GM23338 (cell line): Measurements from ENCODE around the gene NFATC2IP. TPM values are rescaled to one million over a fixed set of nuclear protein-coding genes. Genes with fewer than 3 reads are reported as not detected.

Source experiments
- ATAC-seq: fragments of 200-7000 bp; cut with Tn5 transposase; 3 replicates; pipeline ENCODE4 v1.9.1; 2020
- DNase-seq: peaks from one replicate; pipeline ENCODE4 v3.0.0-alpha.2; 2015; ENCODE audit warnings: low spot score
- H2AFZ ChIP-seq: fragments of 200-600 bp; sonication (generic); 2 replicates; pipeline ENCODE4 v1.8.0; 2016; ENCODE audit warnings: antibody characterized with exemption, mild to moderate bottlenecking, moderate library complexity
- H3F3A ChIP-seq: fragments of 200-600 bp; sonication (generic); replicated peaks from 2 replicates; pipeline ENCODE4 v1.8.0; 2017; ENCODE audit warnings: antibody characterized with exemption, mixed run types, low read depth
- H3K27ac ChIP-seq: fragments of 200-600 bp; sonication (generic); 2 replicates; pipeline ENCODE4 v1.6.1; 2016; ENCODE audit warnings: low read depth
- H3K27me3 ChIP-seq: fragments of 200-600 bp; sonication (generic); 2 replicates; pipeline ENCODE4 v1.8.0; 2016; ENCODE audit warnings: mild to moderate bottlenecking, mixed run types, moderate library complexity; ENCODE audit not compliant: insufficient read depth
- H3K36me3 ChIP-seq: fragments of 200-600 bp; sonication (generic); 2 replicates; pipeline ENCODE4 v1.8.0; 2016; ENCODE audit warnings: mild to moderate bottlenecking; ENCODE audit not compliant: insufficient read depth
- H3K4me1 ChIP-seq: fragments of 200-600 bp; sonication (generic); 2 replicates; pipeline ENCODE4 v1.8.0; 2016; ENCODE audit warnings: mild to moderate bottlenecking, moderate library complexity; ENCODE audit not compliant: insufficient read depth
- H3K4me2 ChIP-seq: fragments of 200-600 bp; sonication (generic); 2 replicates; pipeline ENCODE4 v1.7.1; 2017; ENCODE audit warnings: mixed run types
- H3K4me3 ChIP-seq: fragments of 200-600 bp; sonication (generic); 2 replicates; pipeline ENCODE4 v1.6.1; 2016; ENCODE audit warnings: mixed run types
- H3K79me2 ChIP-seq: fragments of 200-600 bp; sonication (generic); replicated peaks from 2 replicates; pipeline ENCODE4 v1.8.0; 2017; ENCODE audit warnings: mild to moderate bottlenecking; ENCODE audit not compliant: insufficient read depth
- H3K9me2 ChIP-seq: fragments of 200-600 bp; sonication (generic); 2 replicates; pipeline ENCODE4 v1.8.0; 2017; ENCODE audit not compliant: insufficient read depth
- H4K20me1 ChIP-seq: fragments of 200-600 bp; sonication (generic); replicated peaks from 2 replicates; pipeline ENCODE4 v1.8.0; 2017; ENCODE audit warnings: mild to moderate bottlenecking; ENCODE audit not compliant: insufficient read depth
- H3K27ac Mint-ChIP-seq: 2 replicates; pipeline ENCODE4 v1.8.0; 2020; ENCODE audit warnings: inconsistent platforms, mild to moderate bottlenecking, moderate library complexity, mixed read lengths
- H3K27me3 Mint-ChIP-seq: 3 replicates; pipeline ENCODE4 v1.8.0; 2022; ENCODE audit warnings: low read depth, mild to moderate bottlenecking, moderate library complexity, mixed read lengths, inconsistent platforms; ENCODE audit not compliant: insufficient read depth, poor library complexity
- H3K36me3 Mint-ChIP-seq: 3 replicates; pipeline ENCODE4 v1.8.0; 2021; ENCODE audit warnings: low read depth, mild to moderate bottlenecking, inconsistent platforms, moderate library complexity, mixed read lengths
- H3K4me1 Mint-ChIP-seq: 3 replicates; pipeline ENCODE4 v1.8.0; 2020; ENCODE audit warnings: mild to moderate bottlenecking, inconsistent platforms, mixed read lengths
- H3K4me3 Mint-ChIP-seq: 3 replicates; pipeline ENCODE4 v1.8.0; 2021; ENCODE audit warnings: moderate library complexity, mild to moderate bottlenecking, inconsistent platforms, mixed read lengths
- H3K9me3 Mint-ChIP-seq: 3 replicates; pipeline ENCODE4 v1.8.0; 2020; ENCODE audit warnings: moderate library complexity, mild to moderate bottlenecking, inconsistent platforms, mixed read lengths
- CREB1 ChIP-seq: fragments of 250-450 bp; sonication (Bioruptor Pico); IDR thresholded peaks from 2 replicates; pipeline ENCODE4 v1.5.0; 2020; ENCODE audit warnings: low read depth, mild to moderate bottlenecking, moderate library complexity
- CTCF ChIP-seq, 2 experiments: fragments of 200-600 bp in 1 of 2; sonication (generic) in 1 of 2; conservative IDR thresholded peaks; 2 replicates each; pipeline versions ENCODE4 v1.5.1 to v1.6.1; 2016 to 2017; ENCODE audit warnings: antibody characterized with exemption in 2 of 2, low read depth in 2 of 2, mild to moderate bottlenecking in 2 of 2, moderate library complexity in 1 of 2
- ETS1 ChIP-seq: IDR thresholded peaks from 2 replicates; pipeline ENCODE4 v1.6.1; 2016; ENCODE audit warnings: antibody characterized with exemption
- EZH2 ChIP-seq: fragments of 200-600 bp; sonication (generic); IDR thresholded peaks from one replicate; pipeline ENCODE4 v1.8.0; 2017; ENCODE audit warnings: antibody characterized with exemption, mild to moderate bottlenecking, low read depth; ENCODE audit not compliant: unreplicated experiment
- EZH2phosphoT487 ChIP-seq: fragments of 200-600 bp; sonication (generic); IDR thresholded peaks from one replicate; pipeline ENCODE4 v1.8.1; 2018; ENCODE audit warnings: antibody characterized with exemption; ENCODE audit not compliant: unreplicated experiment
- NANOG ChIP-seq: IDR thresholded peaks from 2 replicates; pipeline ENCODE4 v1.6.1; 2016; ENCODE audit warnings: antibody characterized with exemption, borderline replicate concordance
- STAT1 ChIP-seq: IDR thresholded peaks from one replicate; pipeline ENCODE4 v1.6.1; 2016; ENCODE audit warnings: antibody characterized with exemption; ENCODE audit not compliant: unreplicated experiment
- ZNF114 ChIP-seq: fragments of 250-450 bp; sonication (Bioruptor Pico); IDR thresholded peaks from 2 replicates; pipeline ENCODE4 v1.5.0; 2020; ENCODE audit warnings: mild to moderate bottlenecking, moderate library complexity
- ZNF331 ChIP-seq: fragments of 250-450 bp; sonication (Bioruptor Pico); IDR thresholded peaks from 2 replicates; pipeline ENCODE4 v1.5.0; 2020; ENCODE audit warnings: low read depth, mild to moderate bottlenecking, moderate library complexity
- polyA plus RNA-seq: library from polyadenylated mRNA; unstranded; fragments of >200 nt; fragmentation: Nextera tagmentation; extraction: Ambion mirVana; gene quantifications from 2 replicates; pipeline ENCODE4 v1.2.1, GENCODE V29; 2016
- total RNA-seq: library from RNA; depleted of rRNA; stranded (reverse); fragments of >200 nt; shearing (Covaris generic); gene quantifications from 2 replicates; pipeline ENCODE4 v1.2.3, GENCODE V29; 2014
- TF ChIP-seq, protein P1 (sequence below): fragments of 250-450 bp; sonication (Bioruptor Pico); IDR thresholded peaks from 2 replicates; pipeline ENCODE4 v1.5.0; 2020; ENCODE audit warnings: mild to moderate bottlenecking, moderate library complexity

NFATC2IP gene
- total and polyA plus RNA-seq, 2 experiments from 2014 or later: 23.5 to 65.4 TPM

DNA sequence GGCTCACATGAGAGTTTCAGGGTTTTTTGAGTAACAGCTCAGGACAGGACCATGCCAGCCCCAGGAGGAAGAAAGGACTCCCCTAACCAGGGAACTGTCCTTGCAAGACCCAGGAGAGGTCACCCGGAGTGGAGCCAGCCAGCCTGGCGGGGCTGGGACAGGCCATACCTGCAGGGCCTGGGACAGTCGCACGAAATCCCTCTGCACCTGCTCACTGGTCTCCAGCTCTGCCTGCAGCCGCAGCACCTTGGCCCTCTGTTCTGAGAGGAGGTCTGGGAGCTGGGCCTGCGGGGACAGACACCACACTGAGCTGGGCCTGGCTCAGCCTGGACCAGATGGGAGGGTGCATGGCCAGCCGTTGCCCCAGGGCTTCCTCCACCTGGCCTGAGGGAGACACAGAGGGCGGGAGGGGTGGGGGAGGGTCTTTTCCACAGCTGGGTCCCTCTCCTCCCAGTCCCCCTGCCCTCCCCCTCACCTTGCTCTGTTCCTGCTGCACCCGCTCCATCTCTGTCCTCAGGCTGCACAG is 45.4 kb upstream of the NFATC2IP start:
- peak; percentile 18; the same call in 2 of the 3 replicates for ATAC-seq
- Histone ChIP-seq H3K4me1 (no peaks in the 10 kb centered on the region), H3K79me2 (no peaks in the 10 kb centered on the region), H3K27me3 (no peaks in the 10 kb centered on the region), H3K4me2 (no peak overlapping the region), H3F3A (no peaks in the 10 kb centered on the region), H3K9me2 (no peaks in the 10 kb centered on the region), H3K4me3 (no peak overlapping the region), H4K20me1 (no peaks in the 10 kb centered on the region), H2AFZ (no peak overlapping the region), H3K36me3 (0 out of 2 replicates have a peak, but pooled peaks cover 6% of the 10 kb centered on the region), H3K27ac (no peak overlapping the region)
- no peak overlapping the region for H3K4me3 Mint-ChIP-seq
- no peaks in the 10 kb centered on the region for H3K4me1 Mint-ChIP-seq
- peaks cover 6% of the 10 kb centered on the region for H3K27me3 Mint-ChIP-seq
- DNase-seq: no peak
- no peaks in the 10 kb centered on the region for H3K9me3 Mint-ChIP-seq
- H3K27ac Mint-ChIP-seq: no peak overlapping the region
- H3K36me3 Mint-ChIP-seq: no peaks in the 10 kb centered on the region
- TF ChIP-seq EZH2 (no peak), CTCF (conservative IDR thresholded peaks at IDR 0.05; ENCODE audit: low read depth in 2 of 2) (no peak), STAT1 (no peak), ZNF331 (CRISPR knock-in tag) (no peak), NANOG (no peak), ETS1 (no peak), ZNF114 (CRISPR knock-in tag) (no peak), EZH2phosphoT487 (no peak), CREB1 (CRISPR knock-in tag) (no peak)
- TF ChIP-seq, protein P1, sequence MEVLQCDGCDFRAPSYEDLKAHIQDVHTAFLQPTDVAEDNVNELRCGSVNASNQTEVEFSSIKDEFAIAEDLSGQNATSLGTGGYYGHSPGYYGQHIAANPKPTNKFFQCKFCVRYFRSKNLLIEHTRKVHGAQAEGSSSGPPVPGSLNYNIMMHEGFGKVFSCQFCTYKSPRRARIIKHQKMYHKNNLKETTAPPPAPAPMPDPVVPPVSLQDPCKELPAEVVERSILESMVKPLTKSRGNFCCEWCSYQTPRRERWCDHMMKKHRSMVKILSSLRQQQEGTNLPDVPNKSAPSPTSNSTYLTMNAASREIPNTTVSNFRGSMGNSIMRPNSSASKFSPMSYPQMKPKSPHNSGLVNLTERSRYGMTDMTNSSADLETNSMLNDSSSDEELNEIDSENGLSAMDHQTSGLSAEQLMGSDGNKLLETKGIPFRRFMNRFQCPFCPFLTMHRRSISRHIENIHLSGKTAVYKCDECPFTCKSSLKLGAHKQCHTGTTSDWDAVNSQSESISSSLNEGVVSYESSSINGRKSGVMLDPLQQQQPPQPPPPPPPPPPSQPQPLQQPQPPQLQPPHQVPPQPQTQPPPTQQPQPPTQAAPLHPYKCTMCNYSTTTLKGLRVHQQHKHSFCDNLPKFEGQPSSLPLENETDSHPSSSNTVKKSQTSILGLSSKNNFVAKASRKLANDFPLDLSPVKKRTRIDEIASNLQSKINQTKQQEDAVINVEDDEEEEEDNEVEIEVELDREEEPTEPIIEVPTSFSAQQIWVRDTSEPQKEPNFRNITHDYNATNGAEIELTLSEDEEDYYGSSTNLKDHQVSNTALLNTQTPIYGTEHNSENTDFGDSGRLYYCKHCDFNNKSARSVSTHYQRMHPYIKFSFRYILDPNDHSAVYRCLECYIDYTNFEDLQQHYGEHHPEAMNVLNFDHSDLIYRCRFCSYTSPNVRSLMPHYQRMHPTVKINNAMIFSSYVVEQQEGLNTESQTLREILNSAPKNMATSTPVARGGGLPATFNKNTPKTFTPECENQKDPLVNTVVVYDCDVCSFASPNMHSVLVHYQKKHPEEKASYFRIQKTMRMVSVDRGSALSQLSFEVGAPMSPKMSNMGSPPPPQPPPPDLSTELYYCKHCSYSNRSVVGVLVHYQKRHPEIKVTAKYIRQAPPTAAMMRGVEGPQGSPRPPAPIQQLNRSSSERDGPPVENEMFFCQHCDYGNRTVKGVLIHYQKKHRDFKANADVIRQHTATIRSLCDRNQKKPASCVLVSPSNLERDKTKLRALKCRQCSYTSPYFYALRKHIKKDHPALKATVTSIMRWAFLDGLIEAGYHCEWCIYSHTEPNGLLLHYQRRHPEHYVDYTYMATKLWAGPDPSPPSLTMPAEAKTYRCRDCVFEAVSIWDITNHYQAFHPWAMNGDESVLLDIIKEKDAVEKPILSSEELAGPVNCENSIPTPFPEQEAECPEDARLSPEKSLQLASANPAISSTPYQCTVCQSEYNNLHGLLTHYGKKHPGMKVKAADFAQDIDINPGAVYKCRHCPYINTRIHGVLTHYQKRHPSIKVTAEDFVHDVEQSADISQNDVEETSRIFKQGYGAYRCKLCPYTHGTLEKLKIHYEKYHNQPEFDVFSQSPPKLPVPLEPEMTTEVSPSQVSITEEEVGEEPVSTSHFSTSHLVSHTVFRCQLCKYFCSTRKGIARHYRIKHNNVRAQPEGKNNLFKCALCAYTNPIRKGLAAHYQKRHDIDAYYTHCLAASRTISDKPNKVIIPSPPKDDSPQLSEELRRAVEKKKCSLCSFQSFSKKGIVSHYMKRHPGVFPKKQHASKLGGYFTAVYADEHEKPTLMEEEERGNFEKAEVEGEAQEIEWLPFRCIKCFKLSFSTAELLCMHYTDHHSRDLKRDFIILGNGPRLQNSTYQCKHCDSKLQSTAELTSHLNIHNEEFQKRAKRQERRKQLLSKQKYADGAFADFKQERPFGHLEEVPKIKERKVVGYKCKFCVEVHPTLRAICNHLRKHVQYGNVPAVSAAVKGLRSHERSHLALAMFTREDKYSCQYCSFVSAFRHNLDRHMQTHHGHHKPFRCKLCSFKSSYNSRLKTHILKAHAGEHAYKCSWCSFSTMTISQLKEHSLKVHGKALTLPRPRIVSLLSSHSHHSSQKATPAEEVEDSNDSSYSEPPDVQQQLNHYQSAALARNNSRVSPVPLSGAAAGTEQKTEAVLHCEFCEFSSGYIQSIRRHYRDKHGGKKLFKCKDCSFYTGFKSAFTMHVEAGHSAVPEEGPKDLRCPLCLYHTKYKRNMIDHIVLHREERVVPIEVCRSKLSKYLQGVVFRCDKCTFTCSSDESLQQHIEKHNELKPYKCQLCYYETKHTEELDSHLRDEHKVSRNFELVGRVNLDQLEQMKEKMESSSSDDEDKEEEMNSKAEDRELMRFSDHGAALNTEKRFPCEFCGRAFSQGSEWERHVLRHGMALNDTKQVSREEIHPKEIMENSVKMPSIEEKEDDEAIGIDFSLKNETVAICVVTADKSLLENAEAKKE (CRISPR knock-in tag): no peak
